Measurements from ENCODE around the gene HEYL.

DNA sequence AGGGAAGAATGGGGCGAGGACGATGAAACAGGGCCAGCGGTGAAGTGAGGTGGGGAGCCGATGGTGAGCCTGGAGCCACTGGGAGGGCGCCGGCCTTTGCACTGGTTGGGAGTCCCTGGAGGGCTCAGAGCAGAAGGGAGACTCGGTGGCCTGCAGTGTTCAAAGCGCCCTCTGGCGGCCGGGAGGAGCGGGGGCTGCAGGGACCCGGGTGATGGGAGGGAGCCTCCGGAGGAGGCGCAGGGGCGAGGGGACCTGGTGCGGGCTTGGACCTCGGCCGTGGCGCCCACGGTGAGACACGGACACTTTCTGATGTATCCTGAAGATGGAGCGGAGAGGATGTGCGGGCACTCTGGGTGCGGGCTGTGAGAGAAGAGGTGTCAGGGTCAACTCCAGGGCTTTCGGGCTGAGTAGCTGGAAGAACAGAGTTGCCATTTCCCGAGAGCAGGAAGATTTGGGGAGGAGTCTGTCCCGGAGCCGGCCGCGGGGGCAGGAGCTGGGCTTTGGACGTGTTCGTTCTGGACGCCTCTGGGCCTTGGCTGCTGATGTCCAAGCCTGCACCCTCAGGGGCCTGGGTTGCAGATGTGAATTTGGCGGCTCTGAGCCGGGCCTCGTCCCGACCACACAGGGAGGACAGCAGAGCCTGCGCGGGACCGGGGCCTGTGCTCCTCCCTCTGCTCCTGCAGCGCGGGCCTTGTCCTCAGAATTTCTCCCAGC lies 29.7 kb downstream of the HEYL start:
- TF ChIP-seq, protein P1, sequence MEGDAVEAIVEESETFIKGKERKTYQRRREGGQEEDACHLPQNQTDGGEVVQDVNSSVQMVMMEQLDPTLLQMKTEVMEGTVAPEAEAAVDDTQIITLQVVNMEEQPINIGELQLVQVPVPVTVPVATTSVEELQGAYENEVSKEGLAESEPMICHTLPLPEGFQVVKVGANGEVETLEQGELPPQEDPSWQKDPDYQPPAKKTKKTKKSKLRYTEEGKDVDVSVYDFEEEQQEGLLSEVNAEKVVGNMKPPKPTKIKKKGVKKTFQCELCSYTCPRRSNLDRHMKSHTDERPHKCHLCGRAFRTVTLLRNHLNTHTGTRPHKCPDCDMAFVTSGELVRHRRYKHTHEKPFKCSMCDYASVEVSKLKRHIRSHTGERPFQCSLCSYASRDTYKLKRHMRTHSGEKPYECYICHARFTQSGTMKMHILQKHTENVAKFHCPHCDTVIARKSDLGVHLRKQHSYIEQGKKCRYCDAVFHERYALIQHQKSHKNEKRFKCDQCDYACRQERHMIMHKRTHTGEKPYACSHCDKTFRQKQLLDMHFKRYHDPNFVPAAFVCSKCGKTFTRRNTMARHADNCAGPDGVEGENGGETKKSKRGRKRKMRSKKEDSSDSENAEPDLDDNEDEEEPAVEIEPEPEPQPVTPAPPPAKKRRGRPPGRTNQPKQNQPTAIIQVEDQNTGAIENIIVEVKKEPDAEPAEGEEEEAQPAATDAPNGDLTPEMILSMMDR (IDR thresholded peaks at IDR 0.05): no peak
- TF ChIP-seq POLR2A (IDR thresholded peaks at IDR 0.05): no peak
